GM13977 (cell line): ENCODE results near the gene NUMA1.

Experiments used
- DNase-seq: peaks from one replicate; pipeline ENCODE4 v3.0.0; 2012; ENCODE audit warnings: low spot score
- in situ Hi-C: fragments of 300-500 bp; cut with MboI; formaldehyde crosslinking; loops from one replicate; pipeline ENCODE4 v1.12.0; 2022; ENCODE audit warnings: low sequenced_read_pairs, low pct_unique_long_range_greater_than_20kb, mixed read lengths, inconsistent platforms; ENCODE audit not compliant: unreplicated experiment
- TF ChIP-seq, protein P1 (sequence below): IDR thresholded peaks from 2 replicates; pipeline ENCODE4 v1.5.1; 2012; ENCODE audit warnings: mild to moderate bottlenecking, control low read depth; ENCODE audit not compliant: insufficient read depth; ENCODE audit errors: extremely low read depth, missing control alignments

The NUMA1 gene

DNA sequence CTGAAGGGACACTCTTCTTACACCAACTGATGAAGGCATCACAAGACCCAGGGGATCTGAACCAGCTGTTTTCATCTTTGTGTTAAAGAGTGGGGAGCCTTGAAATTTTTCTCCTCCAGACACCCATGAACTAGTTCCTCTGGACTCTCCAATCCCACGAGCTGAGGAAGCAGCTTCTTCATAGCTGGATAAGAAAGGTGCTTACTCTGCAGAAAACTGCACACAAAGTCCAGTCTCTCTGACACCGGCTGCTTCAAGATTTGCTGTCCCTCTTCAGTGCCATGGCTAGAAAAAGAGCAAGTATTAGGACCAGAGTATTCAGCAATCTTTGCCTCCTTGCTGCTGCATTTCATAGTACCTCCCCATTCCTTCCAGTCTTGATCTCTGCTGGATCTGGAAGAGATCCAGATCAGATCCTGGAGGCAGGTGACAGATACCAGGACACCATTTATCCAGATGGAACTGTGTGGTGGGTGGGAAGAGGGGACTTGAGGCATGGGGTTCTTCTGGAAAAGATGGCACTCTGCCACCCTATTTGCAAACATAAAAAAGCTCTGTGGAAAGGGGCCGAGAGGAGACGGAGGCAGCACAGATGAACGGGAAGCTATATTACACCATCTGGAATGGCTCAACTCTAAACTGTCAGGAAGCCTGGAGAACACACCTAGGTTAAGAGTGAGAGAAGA lies 56.1 kb downstream of the NUMA1 start:
- TF ChIP-seq, protein P1, sequence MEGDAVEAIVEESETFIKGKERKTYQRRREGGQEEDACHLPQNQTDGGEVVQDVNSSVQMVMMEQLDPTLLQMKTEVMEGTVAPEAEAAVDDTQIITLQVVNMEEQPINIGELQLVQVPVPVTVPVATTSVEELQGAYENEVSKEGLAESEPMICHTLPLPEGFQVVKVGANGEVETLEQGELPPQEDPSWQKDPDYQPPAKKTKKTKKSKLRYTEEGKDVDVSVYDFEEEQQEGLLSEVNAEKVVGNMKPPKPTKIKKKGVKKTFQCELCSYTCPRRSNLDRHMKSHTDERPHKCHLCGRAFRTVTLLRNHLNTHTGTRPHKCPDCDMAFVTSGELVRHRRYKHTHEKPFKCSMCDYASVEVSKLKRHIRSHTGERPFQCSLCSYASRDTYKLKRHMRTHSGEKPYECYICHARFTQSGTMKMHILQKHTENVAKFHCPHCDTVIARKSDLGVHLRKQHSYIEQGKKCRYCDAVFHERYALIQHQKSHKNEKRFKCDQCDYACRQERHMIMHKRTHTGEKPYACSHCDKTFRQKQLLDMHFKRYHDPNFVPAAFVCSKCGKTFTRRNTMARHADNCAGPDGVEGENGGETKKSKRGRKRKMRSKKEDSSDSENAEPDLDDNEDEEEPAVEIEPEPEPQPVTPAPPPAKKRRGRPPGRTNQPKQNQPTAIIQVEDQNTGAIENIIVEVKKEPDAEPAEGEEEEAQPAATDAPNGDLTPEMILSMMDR: no peak
- in situ Hi-C loops: no loop called here
- no peak for DNase-seq

DNA sequence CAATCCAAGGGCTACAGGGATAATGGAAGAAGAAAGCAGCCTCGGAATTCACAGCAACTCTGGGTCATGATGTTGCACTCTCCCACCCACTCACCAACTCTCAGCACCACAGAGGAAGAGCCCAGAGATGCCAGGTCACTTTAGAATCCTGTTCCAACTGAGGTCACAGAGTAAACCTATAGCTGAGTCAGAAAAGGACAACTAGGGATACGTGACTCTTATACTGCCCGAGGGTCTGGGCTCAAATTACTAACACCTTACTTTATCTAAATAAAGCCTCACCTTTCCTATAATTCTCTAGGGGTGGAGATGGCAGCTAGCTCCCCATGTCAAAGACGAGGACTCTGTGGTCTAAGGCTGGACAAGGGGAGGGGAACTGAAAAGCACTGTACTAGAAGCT lies 57.0 kb downstream of the NUMA1 start:
- in situ Hi-C loops: no loop called here
- TF ChIP-seq, protein P1: no peak
- no peak for DNase-seq

DNA sequence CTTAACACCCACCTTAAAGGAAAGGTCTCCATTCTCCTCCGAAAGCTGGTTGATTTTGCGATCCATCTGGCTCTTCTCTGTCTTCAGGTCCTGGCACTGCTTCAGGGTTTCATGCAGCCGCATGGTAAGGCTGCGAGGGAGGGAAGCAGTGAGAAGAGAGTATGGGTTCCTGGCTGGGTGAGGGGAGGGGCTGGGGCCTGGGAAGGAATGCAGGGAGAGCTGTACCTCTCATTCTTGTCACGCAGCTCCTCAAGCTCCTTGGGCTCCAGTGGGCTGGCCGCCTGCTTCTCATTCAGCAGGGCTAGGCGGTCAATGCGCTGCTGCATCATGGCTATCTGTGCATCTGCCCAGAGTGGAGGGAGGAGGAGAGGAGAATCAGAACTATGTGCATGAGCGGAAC lies 62.2 kb downstream of the NUMA1 start:
- in situ Hi-C loops: no loop called here
- TF ChIP-seq, protein P1: no peak
- DNase-seq: no peak

DNA sequence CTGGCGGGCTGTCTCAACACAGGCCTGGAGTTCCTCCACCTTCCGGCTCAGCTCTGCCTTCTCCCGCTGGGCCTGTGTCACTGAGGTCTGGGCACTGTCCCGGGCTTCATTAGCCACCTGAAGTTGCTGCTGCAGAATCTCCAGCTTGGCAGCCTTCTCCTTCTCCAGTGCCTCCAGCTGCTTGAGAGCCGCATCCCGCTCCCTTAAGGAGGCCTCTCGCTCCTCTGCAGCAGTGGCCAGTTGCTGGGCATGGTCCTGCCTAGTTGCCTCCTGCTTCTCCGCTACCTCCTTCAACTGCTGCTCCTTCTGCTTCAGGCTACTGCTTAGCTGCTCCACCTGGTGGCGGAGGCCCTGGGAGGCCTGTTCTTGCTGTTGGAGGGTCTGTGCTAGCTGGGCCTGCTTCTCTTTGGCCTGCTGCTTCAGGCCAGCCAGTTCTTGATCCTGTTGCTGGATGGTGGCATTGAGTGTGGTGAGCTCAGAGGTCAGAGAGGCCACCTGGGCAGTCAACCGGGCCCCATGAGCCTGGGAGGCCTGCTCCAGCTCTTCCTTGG lies 64.8 kb downstream of the NUMA1 start:
- TF ChIP-seq, protein P1: peak; percentile 53
- in situ Hi-C loops: no loop called here
- DNase-seq: no peak

DNA sequence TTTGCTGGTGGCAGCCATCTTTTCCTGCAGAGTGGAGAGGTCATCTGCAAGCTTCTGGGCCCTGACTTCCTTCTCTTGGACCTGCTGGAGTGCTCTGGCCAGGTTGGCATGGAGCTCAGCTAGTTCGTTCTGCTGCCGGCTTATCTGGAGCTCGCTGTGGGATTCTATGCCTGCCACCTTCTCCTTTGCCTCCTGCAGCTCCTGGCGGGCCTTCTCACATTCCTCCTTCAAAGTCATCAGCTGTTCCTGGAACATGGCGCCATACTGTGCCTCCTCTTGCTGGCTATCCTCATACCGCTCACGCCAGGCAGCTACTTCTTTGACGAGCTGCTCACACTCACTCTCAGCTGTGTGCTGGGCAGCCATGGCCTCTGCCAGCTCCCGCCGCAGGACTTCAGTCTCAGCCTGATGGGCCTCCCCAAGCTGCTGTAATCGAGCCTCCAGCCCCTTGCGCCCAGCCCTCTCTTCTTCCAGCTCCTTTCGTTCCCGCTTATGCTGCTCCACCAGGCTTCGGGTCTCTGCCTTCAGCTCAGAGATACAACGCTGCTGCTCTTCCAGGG lies 65.5 kb downstream of the NUMA1 start:
- TF ChIP-seq, protein P1: no peak
- DNase-seq: no peak
- in situ Hi-C loops: no loop called here

DNA sequence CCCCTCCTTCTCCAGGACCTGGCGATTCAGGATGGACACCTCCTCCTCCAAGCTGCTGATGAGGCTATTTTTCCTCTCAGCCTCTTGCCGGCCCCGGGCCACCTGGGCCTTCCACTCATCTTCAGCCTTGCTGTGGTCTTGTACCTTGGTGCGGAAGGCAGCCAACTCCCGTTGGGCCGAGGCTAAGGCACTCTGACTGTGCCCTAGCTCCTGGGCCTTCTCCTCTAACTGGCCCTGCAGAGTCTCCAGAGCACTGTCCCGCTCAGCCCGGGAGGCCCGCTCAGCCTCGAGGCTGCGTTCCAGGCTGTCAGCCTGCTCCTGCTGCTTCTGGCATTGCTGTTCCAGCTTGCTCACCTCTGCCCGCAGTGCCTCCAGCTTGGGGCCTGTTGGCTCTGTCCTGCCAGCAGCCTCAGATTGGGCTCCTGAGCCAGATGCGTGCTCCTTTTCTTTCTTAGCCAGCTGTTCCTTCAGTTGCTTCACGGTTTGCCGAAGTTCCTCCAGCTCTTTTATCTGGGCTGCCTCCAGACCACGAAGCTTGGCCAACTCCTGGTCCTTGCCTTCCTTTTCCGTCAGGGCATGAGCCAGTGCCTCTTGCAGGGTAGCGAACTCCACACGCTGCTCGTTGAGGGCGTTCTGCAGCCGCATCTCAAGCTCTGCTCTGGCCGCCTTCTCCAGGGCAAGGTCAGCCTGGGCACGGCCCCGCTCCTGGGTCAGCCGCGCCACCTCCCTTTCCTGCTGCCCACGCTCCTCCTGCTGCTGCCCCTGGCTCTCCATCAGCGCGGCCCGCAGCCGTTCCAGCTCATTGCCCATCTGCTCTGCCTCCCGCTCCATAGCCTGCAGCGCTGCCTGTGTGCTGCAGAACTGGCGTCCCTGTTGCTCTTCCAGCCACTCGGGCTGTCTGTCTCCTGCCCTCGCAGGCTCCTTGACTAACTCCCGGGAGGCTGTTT lies 66.3 kb downstream of the NUMA1 start:
- no peak for DNase-seq
- TF ChIP-seq, protein P1: no peak
- in situ Hi-C loops: no loop called here
